Ishikawa (cell line): ENCODE measurements around the gene STARD8.

Experiments
- REST ChIP-seq: IDR thresholded peaks from 2 replicates; pipeline ENCODE4 v1.6.1; 2012; ENCODE audit warnings: low read depth, mild to moderate bottlenecking
- YY1 ChIP-seq: IDR thresholded peaks from 2 replicates; pipeline ENCODE4 v1.6.1; 2012; ENCODE audit warnings: low read depth

- no peak for TF ChIP-seq YY1
- TF ChIP-seq REST: no peak
These were observed 11.1 kb downstream of the STARD8 start for GRCh38 chrX:68658530-68658929.
